ENCODE results near the gene LIPJ. TPM values are rescaled to one million over a fixed set of nuclear protein-coding genes. Genes with fewer than 3 reads are reported as not detected.

LIPJ gene
- total RNA-seq, 1 donor from 2014 or later: not detected

DNA sequence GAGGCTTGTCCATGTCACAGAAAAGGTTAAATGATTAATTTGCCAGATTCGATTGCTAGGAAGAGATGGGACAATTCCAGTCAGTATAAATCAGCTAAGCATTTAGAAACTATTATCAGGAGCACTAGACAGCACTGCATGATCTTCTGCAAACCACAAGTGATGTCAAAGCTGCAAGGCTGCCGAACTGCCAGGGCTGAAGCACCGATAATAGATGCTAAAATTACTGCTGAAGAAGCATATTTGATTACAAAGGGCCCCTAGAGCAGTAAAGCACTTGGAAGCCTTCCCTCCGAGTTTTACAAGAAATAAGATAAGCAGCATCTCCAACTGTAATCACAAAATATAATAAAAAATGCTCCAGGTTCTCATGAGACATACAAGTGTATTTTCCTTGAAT lies 44.0 kb upstream of the LIPJ start:
- DNase-seq: no peak
- no peaks in the 10 kb centered on the region for H3K36me3 ChIP-seq
- H3K9me3 ChIP-seq (replicated peaks): no peaks in the 10 kb centered on the region
- H3K4me3 ChIP-seq: no peak overlapping the region
- H3K27ac ChIP-seq (replicated peaks): peak overlapping the region; percentile 74
- intact Hi-C loops (cut with micrococcal nuclease): no loop called here
- H3K4me1 ChIP-seq: peaks cover 19% of the 10 kb centered on the region
- no peaks in the 10 kb centered on the region for H3K27me3 ChIP-seq (ENCODE audit: low read depth)
- no peak for TF ChIP-seq CTCF (IDR thresholded peaks at IDR 0.05; ENCODE audit: borderline replicate concordance)

GRCh38 chr10:88544140-88544870 lies 42.3 kb upstream of the LIPJ start:
- H3K27ac ChIP-seq (replicated peaks): no peak overlapping the region
- H3K36me3 ChIP-seq: no peaks in the 10 kb centered on the region
- DNase-seq: no peak
- no peaks in the 10 kb centered on the region for H3K9me3 ChIP-seq (replicated peaks)
- TF ChIP-seq CTCF (IDR thresholded peaks at IDR 0.05; ENCODE audit: borderline replicate concordance): no peak
- intact Hi-C loops (cut with micrococcal nuclease): no loop called here
- H3K4me1 ChIP-seq: peaks cover 19% of the 10 kb centered on the region
- H3K27me3 ChIP-seq (ENCODE audit: low read depth): no peaks in the 10 kb centered on the region
- no peak overlapping the region for H3K4me3 ChIP-seq

DNA sequence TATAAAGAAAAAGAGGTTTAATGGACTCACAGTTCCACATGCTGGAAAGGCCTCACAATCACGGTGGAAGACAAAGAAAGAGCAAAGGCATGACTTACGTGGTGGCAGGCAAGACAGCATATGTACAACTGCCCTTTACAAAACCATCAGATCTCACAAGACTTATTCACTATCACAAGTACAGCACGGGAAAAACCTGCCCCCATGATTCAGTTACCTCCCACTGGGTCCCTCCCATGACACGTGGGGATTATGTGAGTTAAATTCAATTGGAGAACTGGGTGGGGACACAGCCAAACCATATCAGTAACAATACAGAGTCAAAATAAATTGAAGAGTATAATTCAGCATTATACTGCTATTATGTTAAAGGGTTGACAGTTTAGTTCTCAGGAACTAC lies 41.2 kb upstream of the LIPJ start:
- Histone ChIP-seq H3K36me3 (no peaks in the 10 kb centered on the region), H3K27me3 (ENCODE audit: low read depth) (no peaks in the 10 kb centered on the region), H3K4me1 (peaks cover 15% of the 10 kb centered on the region), H3K4me3 (no peak overlapping the region), H3K9me3 (replicated peaks) (no peaks in the 10 kb centered on the region), H3K27ac (replicated peaks) (peak overlapping the region; percentile 22)
- no peak for DNase-seq
- no peak for TF ChIP-seq CTCF (IDR thresholded peaks at IDR 0.05; ENCODE audit: borderline replicate concordance)
- intact Hi-C loops (cut with micrococcal nuclease): no loop called here

DNA sequence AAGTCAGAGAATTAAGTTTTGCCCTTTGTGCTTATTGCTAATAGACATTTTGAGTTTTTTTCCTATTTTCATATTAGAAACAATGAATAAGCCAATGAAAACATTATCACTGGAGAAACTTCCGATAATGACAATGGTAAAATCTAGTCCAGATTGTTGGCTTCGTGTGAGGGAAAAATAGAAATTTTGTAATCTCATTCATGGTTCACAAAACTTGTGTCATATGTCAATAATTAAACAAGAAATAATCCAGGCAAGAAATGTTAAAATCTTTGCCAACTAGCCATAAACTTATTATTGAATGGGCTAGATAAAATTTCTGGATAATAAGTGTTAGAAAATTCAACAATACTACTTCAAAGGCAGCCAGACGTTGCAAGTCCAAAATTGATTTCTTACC lies 40.1 kb upstream of the LIPJ start:
- intact Hi-C loops (cut with micrococcal nuclease): no loop called here
- H3K36me3 ChIP-seq: no peaks in the 10 kb centered on the region

DNA sequence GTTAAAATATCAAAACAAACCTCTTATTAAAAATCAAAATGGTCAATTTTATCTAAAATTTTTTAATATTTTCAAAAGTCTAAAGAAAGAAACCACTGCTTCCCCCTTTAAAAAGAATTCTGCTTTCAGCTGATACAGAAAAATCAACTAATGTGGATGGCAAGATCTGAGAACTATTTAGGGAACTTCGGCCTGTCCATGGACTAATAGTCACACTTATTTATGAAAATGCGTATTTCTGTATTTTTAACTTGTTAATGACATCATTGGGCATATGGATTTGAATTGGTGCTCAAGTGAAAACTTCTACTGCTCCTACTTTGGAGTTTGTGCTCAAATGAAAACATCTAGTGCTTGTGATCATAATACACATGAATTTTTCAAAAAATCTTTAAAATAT lies 35.3 kb upstream of the LIPJ start:
- intact Hi-C loops (cut with micrococcal nuclease): loop anchor here (5.0 kb wide), 2 partner anchors 149 to 699 kb away; no protein-coding TSS in a partner anchor
- Histone ChIP-seq H3K9me3 (replicated peaks) (no peaks in the 10 kb centered on the region), H3K27me3 (ENCODE audit: low read depth) (no peaks in the 10 kb centered on the region), H3K4me1 (no peaks in the 10 kb centered on the region), H3K27ac (replicated peaks) (no peak overlapping the region), H3K4me3 (no peak overlapping the region), H3K36me3 (no peaks in the 10 kb centered on the region)
- DNase-seq: no peak
- no peak for TF ChIP-seq CTCF (IDR thresholded peaks at IDR 0.05; ENCODE audit: borderline replicate concordance)

More for the DNA sequence above, 40.1 kb upstream of the LIPJ start:
- H3K9me3 ChIP-seq (replicated peaks): no peaks in the 10 kb centered on the region
- no peak for TF ChIP-seq CTCF (IDR thresholded peaks at IDR 0.05; ENCODE audit: borderline replicate concordance)
- no peak overlapping the region for H3K4me3 ChIP-seq
- peaks cover 10% of the 10 kb centered on the region for H3K4me1 ChIP-seq
- H3K27ac ChIP-seq (replicated peaks): no peak overlapping the region
- no peaks in the 10 kb centered on the region for H3K27me3 ChIP-seq (ENCODE audit: low read depth)
- DNase-seq: no peak

Data from left ventricle myocardium inferior (tissue), 1 donor.